Nucleus accumbens (tissue), 56 donors: ENCODE measurements around the gene SLC22A23.

ENCODE experiments used
- DNase-seq, 56 donors: peaks; one replicate each; lab custom pipeline; 2025; lab: John Stamatoyannopoulos, UW

The SLC22A23 gene

DNA sequence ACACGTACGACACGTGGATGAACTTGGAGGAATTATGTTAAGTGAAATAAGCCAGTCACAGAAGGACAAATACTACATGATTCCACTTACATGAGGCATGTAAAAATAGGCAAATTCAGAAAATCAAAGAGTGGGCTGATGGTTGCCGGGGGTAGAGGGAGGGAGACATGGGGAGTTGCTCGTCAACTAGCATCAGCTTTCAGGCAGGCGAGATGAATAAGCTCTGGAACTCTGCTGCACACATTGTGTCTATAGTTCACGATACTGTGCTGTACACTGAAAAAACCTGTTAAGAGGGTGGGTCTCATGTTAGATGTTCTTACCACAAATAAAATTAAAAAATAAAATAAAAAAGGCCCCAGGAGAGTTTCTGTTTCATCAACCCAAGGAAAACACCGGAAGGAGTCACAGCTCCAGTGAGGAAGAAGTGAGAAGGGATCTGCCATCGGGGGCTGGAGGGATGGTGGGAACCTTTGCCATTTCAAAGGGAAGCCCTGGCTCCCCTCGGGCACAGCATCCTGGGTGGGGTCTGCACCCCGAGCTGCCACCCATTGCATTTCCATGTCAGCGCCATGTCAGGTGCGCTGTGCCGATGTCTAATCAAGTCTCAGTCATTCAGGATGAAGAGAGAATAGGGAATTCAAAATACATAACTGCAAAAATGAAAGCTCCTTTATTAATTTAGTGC, 98.3 kb downstream of the SLC22A23 start:
- DNase-seq: peak in 6 of 56 donors; percentile 19 to 44 (median 26)

DNA sequence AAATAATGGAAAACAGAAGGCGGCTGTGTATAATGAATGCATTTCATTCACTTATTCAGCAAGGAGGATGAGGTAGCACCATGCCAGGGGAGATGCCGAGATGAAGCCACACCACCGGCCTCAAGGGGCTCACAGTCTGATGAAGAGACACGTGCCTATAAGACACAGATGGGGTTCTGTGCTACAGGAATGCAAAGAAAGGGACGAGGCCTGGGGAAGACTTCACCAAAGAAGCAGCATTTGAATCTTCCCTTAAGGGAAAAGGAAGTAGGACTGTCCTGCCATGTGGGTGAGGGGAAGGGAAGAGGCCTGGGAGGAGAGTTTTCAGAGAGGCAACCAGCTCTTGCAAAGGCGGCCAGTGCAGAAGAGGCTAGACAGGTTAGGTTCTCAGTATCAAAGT, 99.2 kb downstream of the SLC22A23 start:
- DNase-seq: peak in 5 of 56 donors; percentile 22 to 32 (median 26)

GRCh38 chr6:3356824-3357420, 99.9 kb downstream of the SLC22A23 start:
- no peak for DNase-seq

DNA sequence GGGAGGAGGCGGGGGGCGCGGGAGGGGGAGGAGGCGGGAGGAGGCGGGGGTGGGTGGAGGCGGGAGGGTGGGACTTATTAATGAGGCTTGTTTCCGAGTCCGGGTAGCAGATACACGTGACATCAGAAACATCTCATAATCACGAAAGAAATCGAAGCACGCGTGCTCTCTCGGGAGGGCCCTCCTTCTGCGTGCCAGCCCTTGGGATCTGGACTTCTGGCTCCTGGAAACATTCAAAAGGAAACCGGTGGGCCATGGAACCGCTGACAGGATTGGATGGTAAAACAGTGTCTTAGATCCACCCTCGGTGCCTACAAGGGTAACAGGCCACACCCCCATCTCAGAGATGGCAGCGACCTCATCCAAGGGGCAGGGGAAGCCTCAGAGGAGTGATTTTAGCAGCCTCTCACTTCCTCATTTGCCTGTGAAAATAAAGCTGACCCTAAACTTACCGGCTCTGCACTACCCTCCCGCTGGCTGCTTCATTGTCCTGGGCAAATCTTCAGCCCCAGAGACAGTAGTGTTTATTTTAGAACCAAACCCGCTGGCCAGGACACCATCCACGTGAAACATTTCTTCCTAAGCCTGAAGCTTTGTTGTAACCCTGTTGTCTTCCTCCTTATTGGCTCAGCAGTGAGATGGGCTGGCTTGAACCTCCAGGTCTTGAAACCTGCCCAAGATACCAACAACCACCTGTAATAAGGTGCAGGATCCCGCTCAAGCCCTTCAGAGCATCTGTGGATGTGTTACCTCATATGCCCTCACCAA, 100.6 kb downstream of the SLC22A23 start:
- DNase-seq: peak in 51 of 56 donors; percentile 27 to 80 (median 58)

GRCh38 chr6:3355358-3356055, 101.3 kb downstream of the SLC22A23 start:
- DNase-seq: peak in 18 of 56 donors; percentile 17 to 54 (median 30)

- no peak for DNase-seq
Observed at GRCh38 chr6:3355011-3355357, 101.9 kb downstream of the SLC22A23 start.

DNA sequence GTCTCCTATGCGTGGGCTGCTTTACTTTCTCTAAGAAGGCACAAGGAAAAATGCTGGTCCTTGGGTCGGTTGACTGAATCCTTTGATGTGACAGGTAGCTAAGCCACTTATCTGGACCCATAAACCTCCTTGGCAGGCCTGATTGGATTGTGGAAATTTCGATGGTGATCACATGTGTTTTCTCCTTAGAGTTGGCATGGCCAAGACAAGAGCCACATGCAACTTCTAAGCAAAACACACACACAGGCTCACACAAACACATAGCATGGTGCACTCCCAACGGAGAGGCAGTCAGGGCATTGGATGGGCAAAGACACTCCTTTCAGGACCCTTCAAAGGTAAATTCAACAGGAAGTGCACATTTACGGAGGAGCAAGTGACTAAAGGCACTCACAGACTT, 102.9 kb downstream of the SLC22A23 start:
- DNase-seq: no peak

GRCh38 chr6:3353213-3353903, 103.5 kb downstream of the SLC22A23 start:
- no peak for DNase-seq

- no peak for DNase-seq
Observed at GRCh38 chr6:3352678-3353077, 104.2 kb downstream of the SLC22A23 start.

- DNase-seq: no peak
Observed at GRCh38 chr6:3351829-3352524, 104.9 kb downstream of the SLC22A23 start.

DNA sequence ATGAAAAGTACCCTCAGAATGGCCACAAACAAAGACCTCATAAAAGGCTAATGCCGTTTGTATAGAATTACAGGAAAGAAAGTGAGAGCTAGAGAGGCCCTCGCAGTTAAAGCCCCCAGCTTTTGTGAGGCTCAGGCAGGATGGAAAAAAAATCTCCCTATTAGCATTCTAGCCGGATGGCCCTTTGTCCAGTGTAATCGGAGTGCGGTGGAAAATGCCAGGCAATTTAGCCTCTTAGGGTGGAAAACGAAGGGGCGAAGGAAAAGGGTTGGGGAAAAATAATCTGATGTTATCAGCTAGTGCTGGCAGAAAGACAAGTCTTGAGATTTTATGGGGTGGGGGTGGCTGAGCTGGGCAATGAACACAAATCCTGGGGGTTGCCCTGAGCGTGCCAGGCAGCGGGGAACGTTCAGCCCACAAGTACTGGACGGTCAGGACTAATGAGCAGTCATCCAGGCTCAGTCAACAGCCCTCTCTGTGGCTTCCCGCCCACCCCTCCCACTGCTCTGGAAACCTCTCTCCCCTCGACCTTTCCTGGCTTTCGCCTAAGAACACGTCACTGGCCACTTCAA, 105.7 kb downstream of the SLC22A23 start:
- DNase-seq: peak in 21 of 56 donors; percentile 26 to 66 (median 40)

GRCh38 chr6:3350252-3350796, 106.5 kb downstream of the SLC22A23 start:
- DNase-seq: no peak

- no peak for DNase-seq
Observed at GRCh38 chr6:3349388-3350251, 107.2 kb downstream of the SLC22A23 start.

DNA sequence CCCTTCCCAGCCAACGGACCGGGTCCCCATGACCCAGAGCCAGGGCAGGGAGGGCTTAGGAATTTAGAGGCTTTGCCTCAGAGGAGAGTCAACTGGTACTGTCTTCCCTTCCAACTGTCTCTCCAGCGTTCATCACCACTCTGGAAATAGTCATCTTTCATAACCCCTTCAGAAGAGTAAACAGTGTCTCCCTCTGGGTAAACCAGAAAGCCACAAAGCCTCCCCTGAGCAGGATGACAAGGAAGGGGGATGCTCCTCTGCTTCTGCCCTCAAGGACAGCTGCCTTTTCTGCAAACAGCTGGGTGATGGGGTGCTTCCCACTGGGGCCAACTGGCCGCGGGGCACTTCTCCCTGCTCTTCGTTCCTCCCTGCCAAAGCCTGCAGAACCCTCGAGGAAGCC, 108.0 kb downstream of the SLC22A23 start:
- DNase-seq: no peak

- no peak for DNase-seq
Observed at GRCh38 chr6:3347826-3348225, 109.0 kb downstream of the SLC22A23 start.

GRCh38 chr6:3347247-3347646, 109.6 kb downstream of the SLC22A23 start:
- no peak for DNase-seq

DNA sequence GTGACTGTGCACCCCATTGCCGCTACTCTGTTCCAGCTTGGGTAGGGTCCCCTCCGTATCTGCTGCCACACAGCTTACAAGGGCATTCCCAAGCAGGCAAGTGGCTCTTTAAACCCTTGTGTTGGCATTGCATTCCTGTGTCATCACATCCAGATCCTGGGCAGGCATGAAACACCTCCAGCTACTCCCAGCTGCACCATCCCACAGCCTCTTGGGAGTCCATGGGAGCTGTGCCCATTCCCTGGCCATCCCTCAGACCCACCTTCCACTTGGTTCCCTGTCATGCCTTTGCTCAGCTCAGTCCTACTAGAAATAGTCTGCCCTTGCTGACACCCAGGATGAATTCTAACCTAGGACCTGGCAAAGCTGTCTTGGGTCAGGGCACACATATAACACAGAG, 110.4 kb downstream of the SLC22A23 start:
- no peak for DNase-seq

DNA sequence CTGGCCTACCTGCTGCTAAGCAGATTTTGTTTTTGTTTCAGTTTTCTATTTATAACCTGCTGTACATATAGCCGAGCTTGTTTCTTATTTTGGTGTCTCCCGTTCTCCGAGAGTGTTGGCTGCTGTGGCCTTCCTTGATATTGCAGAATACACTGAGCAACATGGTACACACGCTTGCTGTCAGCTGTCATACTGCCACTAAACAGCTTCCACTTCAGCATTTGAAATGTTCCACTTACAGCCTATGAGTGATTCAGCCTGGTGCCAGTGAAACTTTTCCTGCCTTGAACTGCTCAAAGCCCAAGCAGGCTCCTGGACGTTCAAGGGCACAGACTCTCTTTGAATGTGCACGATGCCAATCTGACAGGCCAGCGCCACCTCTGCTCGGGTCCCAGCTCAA, 111.0 kb downstream of the SLC22A23 start:
- no peak for DNase-seq
